ENCODE results near the gene TGFB3.

GRCh38 chr14:76024211-76024907 is 42.6 kb upstream of the TGFB3 start:
- no peak for TF ChIP-seq POLR2AphosphoS5 (IDR thresholded peaks at IDR 0.05)
- no peak for TF ChIP-seq CTCF (IDR thresholded peaks at IDR 0.05 in 8 of 11, conservative IDR thresholded peaks at IDR 0.05 in 3 of 11)
- no peak for TF ChIP-seq POLR2A (IDR thresholded peaks at IDR 0.05)
